Measurements from ENCODE around the gene TSR2. TPM values are rescaled to one million over a fixed set of nuclear protein-coding genes. Genes with fewer than 3 reads are reported as not detected.

Gene TSR2, protein sequence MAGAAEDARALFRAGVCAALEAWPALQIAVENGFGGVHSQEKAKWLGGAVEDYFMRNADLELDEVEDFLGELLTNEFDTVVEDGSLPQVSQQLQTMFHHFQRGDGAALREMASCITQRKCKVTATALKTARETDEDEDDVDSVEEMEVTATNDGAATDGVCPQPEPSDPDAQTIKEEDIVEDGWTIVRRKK
- total RNA-seq: 9.4 and 16.6 TPM in 2 replicates

GRCh38 chrX:54439960-54440871, at the start of gene TSR2:
Gene TSR2 (plus strand): TSS chrX:54440404. CDS start chrX:54440422, 18 bp downstream.

Other genes with a start within 250 kb of the TSR2 start
- gene WNK3, start 82.4 kb upstream of the TSR2 start, total RNA-seq: 0.64 and 1.3 TPM in 2 replicates
- gene FGD1, start 55.8 kb downstream of the TSR2 start, total RNA-seq: 9.2 and 10.9 TPM in 2 replicates
- 17.2 and 23.9 TPM in 2 replicates for gene GNL3L, start 89.8 kb downstream of the TSR2 start, total RNA-seq